Measurements from ENCODE around the gene SNX5.
A peak's percentile ranks its signal among the peaks of the same experiment; 100 is the strongest.

SNX5 gene

DNA sequence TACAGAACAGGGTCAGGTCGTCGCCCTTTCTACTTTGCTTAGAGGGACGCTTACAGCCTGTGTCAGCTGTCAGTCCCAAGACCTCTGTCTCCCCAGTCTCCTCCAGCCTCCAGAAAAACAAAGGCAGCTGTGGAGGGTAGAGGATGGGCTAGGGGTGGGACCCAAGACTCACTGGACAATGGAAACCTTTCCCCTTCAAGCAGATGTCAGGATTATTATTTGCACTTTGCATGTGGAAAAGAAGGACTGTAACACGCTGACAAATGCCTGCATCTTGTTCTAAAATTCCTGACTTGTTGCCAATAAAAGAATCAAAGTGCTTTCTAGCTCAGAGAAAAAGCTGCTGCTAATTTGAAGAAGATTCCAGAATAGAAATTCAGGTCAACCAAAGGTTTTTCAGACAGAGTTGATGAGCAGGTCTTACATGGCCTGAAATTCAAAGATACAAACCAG, 58.7 kb downstream of the SNX5 start:
- DNase-seq (ENCODE audit: low spot score in 2 of 2) (no peak), ATAC-seq (replicated peaks; ENCODE audit: extremely low read depth, poor library complexity, severe bottlenecking) (no peak)
- Mint-ChIP-seq H3K4me1 (no peaks in the 10 kb centered on the region), H3K36me3 (ENCODE audit: insufficient read depth) (no peaks in the 10 kb centered on the region), H3K27me3 (peaks cover 43% of the 10 kb centered on the region), H3K9me3 (no peaks in the 10 kb centered on the region), H3K4me3 (no peak overlapping the region), H3K27ac (ENCODE audit: low read depth) (no peak overlapping the region)

DNA sequence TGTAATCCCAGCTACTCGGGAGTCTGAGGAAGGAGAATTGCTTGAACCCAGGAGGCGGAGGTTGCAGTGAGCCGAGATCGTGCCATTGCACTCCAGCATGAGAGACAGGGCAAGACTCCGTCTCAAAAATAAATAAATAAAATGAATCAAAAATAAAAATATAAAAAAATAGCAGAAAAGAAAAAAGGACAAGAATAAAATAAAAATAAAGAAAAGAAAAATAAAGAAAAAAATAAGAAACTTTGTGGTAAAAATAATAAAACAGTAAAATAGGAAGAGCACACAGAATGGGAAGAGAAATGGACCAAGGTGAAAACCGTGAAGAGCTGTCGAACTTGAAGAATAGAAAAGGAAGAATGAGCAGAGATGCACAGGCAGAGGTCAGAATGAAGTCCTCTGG, 63.0 kb downstream of the SNX5 start:
- ATAC-seq (replicated peaks; ENCODE audit: extremely low read depth, poor library complexity, severe bottlenecking) (no peak), DNase-seq (ENCODE audit: low spot score in 2 of 2) (no peak)
- Mint-ChIP-seq H3K9me3 (no peaks in the 10 kb centered on the region), H3K4me1 (peaks cover 15% of the 10 kb centered on the region), H3K27me3 (no peaks in the 10 kb centered on the region), H3K27ac (ENCODE audit: low read depth) (no peak overlapping the region), H3K4me3 (no peak overlapping the region), H3K36me3 (ENCODE audit: insufficient read depth) (no peaks in the 10 kb centered on the region)

DNA sequence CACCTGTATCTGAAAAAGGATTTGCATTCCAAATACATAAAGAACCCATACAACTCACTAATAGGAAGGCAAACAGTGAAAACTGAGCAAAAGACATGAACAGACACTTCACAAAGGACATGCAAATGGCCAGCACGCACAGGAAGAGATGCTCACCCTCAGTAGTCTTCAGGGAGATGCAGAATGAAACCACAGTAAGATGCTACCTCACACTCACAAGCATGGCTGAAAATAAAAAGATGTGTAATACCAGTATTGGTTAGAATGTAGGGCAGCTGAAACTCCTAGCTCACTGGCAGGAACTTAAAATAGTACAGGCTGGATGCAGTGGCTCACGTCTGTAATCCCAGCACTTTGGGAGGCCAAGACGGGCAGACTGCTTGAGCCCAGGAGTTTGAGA, 64.6 kb downstream of the SNX5 start:
- peaks cover 15% of the 10 kb centered on the region for H3K4me1 Mint-ChIP-seq
- no peak overlapping the region for H3K27ac Mint-ChIP-seq (ENCODE audit: low read depth)
- no peak for DNase-seq (ENCODE audit: low spot score in 2 of 2)
- H3K9me3 Mint-ChIP-seq, result no peaks in the 10 kb centered on the region
- no peaks in the 10 kb centered on the region for H3K36me3 Mint-ChIP-seq (ENCODE audit: insufficient read depth)
- no peaks in the 10 kb centered on the region for H3K27me3 Mint-ChIP-seq
- peak; percentile 88 for ATAC-seq (replicated peaks; ENCODE audit: extremely low read depth, poor library complexity, severe bottlenecking)
- H3K4me3 Mint-ChIP-seq, result no peak overlapping the region

DNA sequence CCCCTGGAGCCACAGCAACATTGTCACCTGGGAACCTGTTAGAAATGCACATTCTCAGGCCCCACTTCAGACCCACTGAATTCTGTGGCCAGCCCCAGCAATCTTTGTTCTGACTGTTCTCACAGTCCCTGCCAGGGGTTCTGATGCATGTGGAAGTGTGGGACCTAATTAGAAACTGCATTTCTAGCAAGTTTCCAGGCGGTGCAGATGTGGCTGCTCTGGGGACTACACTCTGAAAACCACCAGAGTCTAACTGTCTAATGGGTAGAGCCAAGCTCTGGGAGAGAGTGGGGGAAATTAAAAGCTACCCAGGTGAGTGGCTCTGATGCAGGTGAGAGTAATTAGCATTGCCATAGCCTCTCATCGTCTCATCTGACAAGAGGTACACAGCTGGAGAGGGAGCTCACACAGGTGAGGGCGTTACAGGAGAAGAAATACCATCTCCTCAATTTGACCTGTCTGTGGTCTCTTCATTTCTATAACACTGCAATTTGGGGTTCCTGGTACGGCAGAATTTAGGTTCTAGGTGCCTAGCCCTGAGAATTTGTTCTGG, 66.0 kb downstream of the SNX5 start:
- peaks cover 2% of the 10 kb centered on the region for H3K27me3 Mint-ChIP-seq

DNA sequence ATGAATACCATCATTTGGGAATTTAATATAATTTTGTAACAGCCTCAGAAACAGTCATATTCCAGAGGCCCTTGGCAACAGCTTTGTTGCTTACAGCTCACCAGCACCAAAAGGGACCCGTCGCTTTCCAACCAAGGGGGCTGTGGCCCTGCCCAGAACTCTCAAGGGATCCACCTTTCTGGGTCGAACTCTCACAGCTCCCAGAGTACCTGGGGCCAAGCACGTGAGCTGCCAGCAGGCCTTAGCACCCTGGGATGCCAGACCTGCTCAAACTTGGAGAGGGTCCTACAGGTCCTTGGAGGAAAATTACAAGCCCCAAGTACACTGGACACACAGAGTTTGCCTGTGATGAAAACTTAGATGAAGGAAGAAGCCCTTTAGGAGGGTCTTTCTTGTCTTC, 66.6 kb downstream of the SNX5 start:
- Mint-ChIP-seq H3K27me3 (peaks cover 8% of the 10 kb centered on the region), H3K4me1 (peaks cover 15% of the 10 kb centered on the region), H3K4me3 (no peak overlapping the region), H3K9me3 (no peaks in the 10 kb centered on the region), H3K27ac (ENCODE audit: low read depth) (no peak overlapping the region), H3K36me3 (ENCODE audit: insufficient read depth) (no peaks in the 10 kb centered on the region)
- DNase-seq (ENCODE audit: low spot score in 2 of 2) (no peak), ATAC-seq (replicated peaks; ENCODE audit: extremely low read depth, poor library complexity, severe bottlenecking) (no peak)

More for the DNA sequence above, 66.0 kb downstream of the SNX5 start:
- H3K4me1 Mint-ChIP-seq, result peaks cover 15% of the 10 kb centered on the region
- DNase-seq (ENCODE audit: low spot score in 2 of 2), result no peak
- ATAC-seq (replicated peaks; ENCODE audit: extremely low read depth, poor library complexity, severe bottlenecking), result no peak
- no peak overlapping the region for H3K4me3 Mint-ChIP-seq
- H3K9me3 Mint-ChIP-seq, result no peaks in the 10 kb centered on the region
- no peaks in the 10 kb centered on the region for H3K36me3 Mint-ChIP-seq (ENCODE audit: insufficient read depth)
- peak overlapping the region; percentile 23 for H3K27ac Mint-ChIP-seq (ENCODE audit: low read depth)

DNA sequence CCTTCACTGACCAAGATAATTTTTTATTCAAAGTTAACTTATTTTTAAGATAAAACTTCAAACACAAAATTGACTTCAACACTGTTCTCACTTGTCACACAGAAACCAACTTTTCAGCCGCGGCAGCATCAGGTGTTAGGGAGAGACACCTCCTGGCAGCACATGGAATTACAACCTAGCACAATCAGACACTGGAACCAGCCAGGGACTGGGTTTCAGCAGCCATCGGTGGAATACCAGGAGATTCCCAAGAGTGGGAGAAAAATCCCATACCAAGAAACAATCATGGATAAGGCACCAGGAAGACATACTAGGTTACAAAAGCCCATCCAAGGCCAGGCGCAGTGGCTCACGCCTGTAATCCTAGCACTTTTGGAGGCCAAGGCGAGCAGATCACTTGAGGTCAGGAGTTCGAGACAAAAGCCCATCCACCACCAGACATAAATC, 70.0 kb downstream of the SNX5 start:
- no peak overlapping the region for H3K4me3 Mint-ChIP-seq
- H3K27ac Mint-ChIP-seq (ENCODE audit: low read depth), result no peak overlapping the region

DNA sequence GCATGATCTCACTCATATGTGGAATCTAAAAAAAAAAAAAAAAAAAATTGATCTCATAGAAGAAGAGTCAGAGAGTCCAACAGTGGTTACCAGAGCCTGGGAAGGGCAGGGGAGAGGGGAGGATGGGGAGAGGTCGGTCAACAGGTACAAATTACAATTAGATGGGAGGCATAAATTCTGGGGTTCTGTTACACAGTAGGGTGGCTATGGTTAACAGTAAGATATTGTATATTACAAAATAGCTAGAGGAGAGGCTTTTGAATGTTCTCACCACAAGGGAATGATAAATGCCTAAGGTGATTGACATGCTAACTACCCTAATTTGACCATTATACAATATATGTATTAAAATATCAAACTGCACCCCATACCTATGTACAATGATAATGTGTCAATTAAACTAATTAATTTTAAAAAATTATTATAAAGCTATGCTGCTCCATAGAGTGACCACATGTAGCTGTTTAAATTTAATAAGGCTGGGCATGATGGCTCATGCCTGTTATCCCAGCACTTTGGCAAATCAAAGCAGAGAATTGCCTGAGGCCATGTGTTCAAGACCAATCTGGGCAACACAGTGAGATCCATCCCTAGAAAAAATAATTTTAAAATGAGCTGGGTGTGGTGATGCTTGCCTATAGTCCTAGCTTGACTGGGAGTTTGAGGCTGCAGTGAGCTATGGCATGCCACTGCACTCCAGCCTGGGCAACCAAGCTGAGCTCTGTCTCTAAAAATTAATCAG, 70.9 kb downstream of the SNX5 start:
- H3K4me3 Mint-ChIP-seq, result no peak overlapping the region
- no peaks in the 10 kb centered on the region for H3K36me3 Mint-ChIP-seq (ENCODE audit: insufficient read depth)
- DNase-seq (ENCODE audit: low spot score in 2 of 2) (no peak), ATAC-seq (replicated peaks; ENCODE audit: extremely low read depth, poor library complexity, severe bottlenecking) (no peak)
- H3K27me3 Mint-ChIP-seq, result peaks cover 34% of the 10 kb centered on the region
- H3K4me1 Mint-ChIP-seq, result peaks cover 2% of the 10 kb centered on the region
- no peak overlapping the region for H3K27ac Mint-ChIP-seq (ENCODE audit: low read depth)
- no peaks in the 10 kb centered on the region for H3K9me3 Mint-ChIP-seq

More for the DNA sequence above, 70.0 kb downstream of the SNX5 start:
- DNase-seq (ENCODE audit: low spot score in 2 of 2) (peak; percentile 37 to 49), ATAC-seq (replicated peaks; ENCODE audit: extremely low read depth, poor library complexity, severe bottlenecking) (peak; percentile 72)
- Mint-ChIP-seq H3K36me3 (ENCODE audit: insufficient read depth) (no peaks in the 10 kb centered on the region), H3K9me3 (no peaks in the 10 kb centered on the region), H3K27me3 (peaks cover 29% of the 10 kb centered on the region), H3K4me1 (peaks cover 8% of the 10 kb centered on the region)

DNA sequence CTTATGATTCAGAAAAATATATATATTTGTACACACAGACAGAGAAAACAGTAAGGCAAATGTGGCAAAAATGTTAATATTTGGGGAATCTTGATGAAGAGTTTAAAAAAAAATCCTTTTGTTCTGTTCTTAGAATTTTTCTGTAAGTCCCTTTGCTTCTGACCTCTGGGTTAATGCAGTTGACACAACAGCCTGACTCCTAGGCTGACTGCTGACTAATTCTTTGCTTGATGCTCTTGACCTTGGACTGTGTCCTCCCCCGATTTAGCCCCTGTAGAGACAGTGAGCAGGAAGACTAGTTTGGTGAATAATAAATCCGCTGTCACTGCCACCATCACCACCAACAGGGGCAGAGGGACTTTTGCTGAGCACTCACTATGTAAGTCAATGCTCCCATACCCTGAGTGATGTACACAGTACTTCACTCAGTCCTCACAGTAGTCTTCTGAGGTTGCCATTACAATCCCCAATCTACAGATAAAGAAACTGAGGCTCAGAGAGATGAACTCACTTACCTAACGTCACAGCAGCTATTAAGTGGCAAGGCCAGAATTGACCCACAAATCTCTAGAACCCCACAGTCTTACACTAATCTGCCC, 71.7 kb downstream of the SNX5 start:
- DNase-seq (ENCODE audit: low spot score in 2 of 2) (no peak), ATAC-seq (replicated peaks; ENCODE audit: extremely low read depth, poor library complexity, severe bottlenecking) (no peak)
- Mint-ChIP-seq H3K27me3 (peaks cover 43% of the 10 kb centered on the region), H3K4me1 (no peaks in the 10 kb centered on the region), H3K27ac (ENCODE audit: low read depth) (no peak overlapping the region), H3K4me3 (no peak overlapping the region), H3K9me3 (no peaks in the 10 kb centered on the region), H3K36me3 (ENCODE audit: insufficient read depth) (no peaks in the 10 kb centered on the region)

DNA sequence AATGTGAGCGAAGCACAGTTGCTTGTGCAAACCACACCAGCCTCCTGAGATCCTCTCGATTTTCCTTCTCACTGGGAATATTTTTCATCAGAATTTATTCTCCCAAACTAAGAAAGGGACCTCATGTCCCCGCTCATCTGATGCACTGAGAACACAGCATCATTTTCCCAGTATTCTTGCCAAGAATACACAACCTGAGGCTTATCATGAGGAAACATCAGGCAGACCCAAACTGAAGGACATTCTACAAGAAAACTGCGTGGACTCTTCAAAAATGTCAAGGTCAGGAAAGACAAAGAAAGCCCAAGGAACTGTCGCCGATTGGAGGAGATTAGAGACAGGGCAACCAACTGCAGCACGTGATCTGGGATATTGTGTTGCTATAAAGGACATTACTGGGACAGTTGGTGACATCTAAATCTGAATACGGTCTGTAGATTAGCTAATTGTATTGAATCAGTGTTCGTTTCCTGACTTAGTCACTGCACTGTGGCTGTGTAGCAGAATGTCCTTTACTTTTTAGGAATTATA, 72.3 kb downstream of the SNX5 start:
- no peak overlapping the region for H3K27ac Mint-ChIP-seq (ENCODE audit: low read depth)
- H3K36me3 Mint-ChIP-seq (ENCODE audit: insufficient read depth), result no peaks in the 10 kb centered on the region
- no peak for DNase-seq (ENCODE audit: low spot score in 2 of 2)
- H3K4me1 Mint-ChIP-seq, result no peaks in the 10 kb centered on the region
- no peak overlapping the region for H3K4me3 Mint-ChIP-seq
- ATAC-seq (replicated peaks; ENCODE audit: extremely low read depth, poor library complexity, severe bottlenecking), result no peak
- peaks cover 49% of the 10 kb centered on the region for H3K27me3 Mint-ChIP-seq
- no peaks in the 10 kb centered on the region for H3K9me3 Mint-ChIP-seq

DNA sequence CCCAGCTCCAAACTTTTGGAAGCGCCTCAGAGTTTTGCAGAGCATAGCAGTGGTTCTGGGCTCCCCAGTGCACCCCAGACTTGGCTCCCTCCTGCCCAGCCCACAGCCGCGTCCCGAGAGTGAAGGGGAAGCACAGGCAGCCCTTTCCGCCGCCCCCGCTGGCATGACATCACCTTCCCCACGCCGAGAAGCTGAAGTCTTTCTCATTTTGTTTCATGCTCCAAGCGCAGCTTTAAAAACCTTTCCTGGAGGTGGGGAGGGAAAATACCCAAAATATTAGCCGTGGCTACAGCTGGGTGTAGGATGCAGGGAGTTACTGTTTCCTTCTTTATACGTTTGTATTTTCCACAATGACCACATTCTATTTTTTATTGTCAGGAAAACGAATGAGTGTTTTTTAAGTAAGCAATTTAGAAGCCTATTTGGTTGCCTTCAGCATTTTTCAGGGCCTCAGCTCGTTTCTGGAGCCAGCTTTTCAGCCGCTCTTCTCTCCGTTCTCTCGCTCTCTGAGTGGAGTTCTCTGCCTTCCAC, 72.9 kb downstream of the SNX5 start:
- peaks cover 52% of the 10 kb centered on the region for H3K27me3 Mint-ChIP-seq
- H3K4me3 Mint-ChIP-seq, result peak overlapping the region; percentile 52
- H3K36me3 Mint-ChIP-seq (ENCODE audit: insufficient read depth), result no peaks in the 10 kb centered on the region
- no peak overlapping the region for H3K27ac Mint-ChIP-seq (ENCODE audit: low read depth)
- no peaks in the 10 kb centered on the region for H3K4me1 Mint-ChIP-seq
- no peak for ATAC-seq (replicated peaks; ENCODE audit: extremely low read depth, poor library complexity, severe bottlenecking)
- DNase-seq (ENCODE audit: low spot score in 2 of 2), result no peak
- H3K9me3 Mint-ChIP-seq, result no peaks in the 10 kb centered on the region

DNA sequence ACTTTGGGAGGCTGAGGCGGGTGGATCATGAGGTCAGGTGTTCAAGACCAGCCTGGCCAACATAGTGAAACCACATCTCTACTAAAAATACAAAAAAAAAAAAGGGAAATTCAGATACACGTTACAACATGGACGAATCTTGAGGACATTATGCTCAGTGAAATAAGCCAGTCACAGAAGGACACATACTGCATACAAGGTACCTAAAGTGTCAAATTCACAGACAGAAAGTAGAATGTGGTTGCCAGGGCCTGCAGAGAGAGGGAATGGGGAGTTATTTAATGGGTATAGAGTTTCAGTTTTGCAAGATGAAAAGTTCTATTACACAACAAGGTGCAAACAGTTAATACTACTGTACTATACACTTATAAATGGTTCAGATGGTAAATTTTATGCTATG, 75.1 kb downstream of the SNX5 start:
- peaks cover 65% of the 10 kb centered on the region for H3K27me3 Mint-ChIP-seq
- ATAC-seq (replicated peaks; ENCODE audit: extremely low read depth, poor library complexity, severe bottlenecking) (no peak), DNase-seq (ENCODE audit: low spot score in 2 of 2) (no peak)
- no peaks in the 10 kb centered on the region for H3K9me3 Mint-ChIP-seq
- H3K27ac Mint-ChIP-seq (ENCODE audit: low read depth), result no peak overlapping the region
- no peaks in the 10 kb centered on the region for H3K36me3 Mint-ChIP-seq (ENCODE audit: insufficient read depth)
- H3K4me1 Mint-ChIP-seq, result no peaks in the 10 kb centered on the region
- no peak overlapping the region for H3K4me3 Mint-ChIP-seq

DNA sequence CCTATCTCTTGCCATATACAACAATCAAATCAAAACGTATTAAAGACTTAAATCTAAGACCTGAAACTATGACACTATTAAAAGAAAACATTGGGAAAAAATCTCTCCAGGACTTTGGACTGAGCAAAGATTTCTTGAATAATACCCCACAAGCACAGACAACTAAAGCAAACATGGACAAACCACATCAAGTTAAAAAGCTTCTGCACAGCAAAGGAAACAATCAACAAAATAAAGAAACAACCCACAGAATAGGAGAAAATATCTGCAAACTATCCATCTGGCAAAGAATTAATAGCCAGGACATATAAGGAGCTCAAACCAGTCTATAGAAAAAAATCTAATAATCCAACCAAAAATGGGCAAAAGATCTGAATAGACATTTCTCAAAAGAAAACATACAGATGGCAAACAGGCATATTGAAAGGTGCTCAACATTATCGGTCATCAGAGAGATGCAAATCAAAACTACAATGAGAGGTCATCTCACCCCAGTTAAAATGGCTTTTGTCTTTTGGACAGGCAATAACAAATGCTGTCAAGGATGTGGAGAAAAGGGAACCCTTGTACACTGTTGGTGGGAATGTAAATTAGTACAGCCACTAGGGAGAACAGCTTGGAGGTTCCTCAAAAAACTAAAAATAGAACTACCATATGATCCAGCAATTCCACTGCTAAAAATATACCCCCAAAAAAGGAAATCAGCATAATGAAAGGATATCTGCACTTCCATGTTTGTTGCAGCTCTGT, 76.2 kb downstream of the SNX5 start:
- no peaks in the 10 kb centered on the region for H3K9me3 Mint-ChIP-seq
- H3K36me3 Mint-ChIP-seq (ENCODE audit: insufficient read depth), result no peaks in the 10 kb centered on the region
- peaks cover 71% of the 10 kb centered on the region for H3K27me3 Mint-ChIP-seq
- ATAC-seq (replicated peaks; ENCODE audit: extremely low read depth, poor library complexity, severe bottlenecking) (no peak), DNase-seq (ENCODE audit: low spot score in 2 of 2) (no peak)
- no peak overlapping the region for H3K4me3 Mint-ChIP-seq
- no peak overlapping the region for H3K27ac Mint-ChIP-seq (ENCODE audit: low read depth)
- H3K4me1 Mint-ChIP-seq, result no peaks in the 10 kb centered on the region

Measured in central memory CD8-positive, alpha-beta T cell (primary cell).